ENCODE results near the gene PRKG2.

PRKG2 gene, protein sequence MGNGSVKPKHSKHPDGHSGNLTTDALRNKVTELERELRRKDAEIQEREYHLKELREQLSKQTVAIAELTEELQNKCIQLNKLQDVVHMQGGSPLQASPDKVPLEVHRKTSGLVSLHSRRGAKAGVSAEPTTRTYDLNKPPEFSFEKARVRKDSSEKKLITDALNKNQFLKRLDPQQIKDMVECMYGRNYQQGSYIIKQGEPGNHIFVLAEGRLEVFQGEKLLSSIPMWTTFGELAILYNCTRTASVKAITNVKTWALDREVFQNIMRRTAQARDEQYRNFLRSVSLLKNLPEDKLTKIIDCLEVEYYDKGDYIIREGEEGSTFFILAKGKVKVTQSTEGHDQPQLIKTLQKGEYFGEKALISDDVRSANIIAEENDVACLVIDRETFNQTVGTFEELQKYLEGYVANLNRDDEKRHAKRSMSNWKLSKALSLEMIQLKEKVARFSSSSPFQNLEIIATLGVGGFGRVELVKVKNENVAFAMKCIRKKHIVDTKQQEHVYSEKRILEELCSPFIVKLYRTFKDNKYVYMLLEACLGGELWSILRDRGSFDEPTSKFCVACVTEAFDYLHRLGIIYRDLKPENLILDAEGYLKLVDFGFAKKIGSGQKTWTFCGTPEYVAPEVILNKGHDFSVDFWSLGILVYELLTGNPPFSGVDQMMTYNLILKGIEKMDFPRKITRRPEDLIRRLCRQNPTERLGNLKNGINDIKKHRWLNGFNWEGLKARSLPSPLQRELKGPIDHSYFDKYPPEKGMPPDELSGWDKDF

DNA sequence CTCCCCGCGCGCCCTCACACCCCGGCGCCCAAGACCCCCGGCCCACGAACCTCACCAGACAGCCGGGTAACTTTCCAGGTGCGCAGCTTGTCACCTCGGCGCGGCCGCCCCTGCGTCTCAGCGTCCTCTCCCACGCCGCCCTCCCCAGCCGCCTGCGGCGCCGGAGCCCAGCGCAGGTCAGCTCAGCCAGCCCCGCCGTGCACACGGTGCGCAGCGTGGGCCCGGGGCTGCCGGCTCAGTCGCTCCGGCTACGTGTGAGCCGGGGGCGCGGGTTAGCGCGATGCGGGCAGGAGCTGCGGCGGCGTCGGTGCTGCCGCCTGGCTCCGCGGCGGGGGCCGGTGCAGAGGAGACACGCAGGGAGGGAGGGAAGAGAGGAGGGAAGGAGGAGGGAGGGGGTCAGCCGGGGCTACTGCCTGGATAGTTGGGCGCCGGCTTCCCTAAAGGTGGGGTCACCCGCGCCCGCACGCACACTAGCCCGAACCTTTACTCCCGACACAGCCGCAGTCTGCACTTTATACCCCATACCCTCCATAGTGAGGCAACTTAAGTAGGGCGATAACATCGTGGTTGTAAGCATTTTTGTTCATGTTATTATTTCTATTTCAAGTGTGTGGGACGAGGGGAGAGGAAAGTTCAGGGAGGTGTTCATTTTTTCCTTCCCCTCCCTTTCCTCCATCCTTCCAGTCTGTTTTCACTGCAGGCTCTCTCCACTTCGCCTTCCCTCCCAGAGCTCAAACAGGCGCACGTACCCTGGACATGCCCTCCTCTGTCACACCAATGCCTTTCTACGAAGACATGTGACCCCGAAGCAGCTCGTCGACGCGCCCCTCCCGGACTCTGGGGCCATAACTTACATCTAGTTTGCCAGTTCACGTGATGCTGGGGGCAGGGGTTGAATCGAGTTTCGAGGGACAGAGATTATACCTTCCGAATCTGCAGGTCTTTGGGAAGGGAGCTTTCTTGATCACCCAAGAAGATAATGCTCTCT, at the start of gene PRKG2:
TSS of gene PRKG2 (minus strand) at position 342 of the 988 bp plus-strand sequence. CDS start 10,175 bp downstream, outside the sequence.
- Histone ChIP-seq H3K27ac (ENCODE audit: low read length) (peak within 1 kb of the TSS; percentile 43), H3K4me3 (ENCODE audit: low read depth in 1 of 2, low read length in 2 of 2) (peak within 1 kb of the TSS; percentile 58 to 76), H3K27me3 (ENCODE audit: low read depth, low read length) (peaks cover 7% of the 10 kb centered on the region)

DNA sequence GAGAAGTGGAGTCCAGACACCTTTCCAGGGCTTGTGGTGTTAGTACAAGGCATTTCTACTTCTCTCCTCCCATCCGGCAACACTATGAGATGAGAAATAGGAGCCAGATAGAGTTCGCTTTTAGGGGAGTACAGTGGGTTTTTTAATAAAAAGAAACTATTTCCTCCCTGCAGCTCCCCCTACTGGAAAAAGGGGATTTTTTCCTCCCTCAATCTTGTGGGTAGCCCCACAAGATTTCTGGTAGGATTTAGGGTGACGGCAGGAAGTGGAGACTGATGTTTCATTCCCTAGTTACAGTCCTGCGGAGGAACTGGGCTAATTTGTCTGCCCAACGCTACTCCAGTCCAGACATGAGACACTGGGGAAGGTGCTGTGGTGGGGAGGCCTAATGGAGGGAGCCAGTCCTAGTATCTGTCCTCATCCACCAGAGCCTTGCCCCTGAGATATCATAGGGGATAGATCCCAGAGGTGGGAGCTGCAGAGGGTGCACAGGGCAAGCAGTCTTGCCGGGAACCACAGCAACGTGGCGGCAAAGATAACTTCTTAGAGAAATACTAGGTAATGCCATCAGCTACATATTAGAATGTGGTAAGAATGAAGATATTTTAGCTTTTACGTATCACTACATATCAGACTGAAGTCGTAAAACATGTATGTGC, 45.5 kb upstream of the PRKG2 start:
- H3K4me3 ChIP-seq (ENCODE audit: low read depth in 1 of 2, low read length in 2 of 2): no peak overlapping the region

More for the DNA sequence above, at the start of gene PRKG2:
- H3K4me1 ChIP-seq (ENCODE audit: control insufficient read depth in 1 of 2, insufficient read depth in 2 of 2, low read length in 2 of 2): peaks cover 0 to 9% of the 10 kb centered on the region in 2 donors
- H3K9me3 ChIP-seq (ENCODE audit: control insufficient read depth in 1 of 2, low read length in 2 of 2): no peaks in the 10 kb centered on the region
- H3K36me3 ChIP-seq (ENCODE audit: control insufficient read depth in 1 of 2, insufficient read depth in 2 of 2, low read length in 2 of 2): no peaks in the 10 kb centered on the region

DNA sequence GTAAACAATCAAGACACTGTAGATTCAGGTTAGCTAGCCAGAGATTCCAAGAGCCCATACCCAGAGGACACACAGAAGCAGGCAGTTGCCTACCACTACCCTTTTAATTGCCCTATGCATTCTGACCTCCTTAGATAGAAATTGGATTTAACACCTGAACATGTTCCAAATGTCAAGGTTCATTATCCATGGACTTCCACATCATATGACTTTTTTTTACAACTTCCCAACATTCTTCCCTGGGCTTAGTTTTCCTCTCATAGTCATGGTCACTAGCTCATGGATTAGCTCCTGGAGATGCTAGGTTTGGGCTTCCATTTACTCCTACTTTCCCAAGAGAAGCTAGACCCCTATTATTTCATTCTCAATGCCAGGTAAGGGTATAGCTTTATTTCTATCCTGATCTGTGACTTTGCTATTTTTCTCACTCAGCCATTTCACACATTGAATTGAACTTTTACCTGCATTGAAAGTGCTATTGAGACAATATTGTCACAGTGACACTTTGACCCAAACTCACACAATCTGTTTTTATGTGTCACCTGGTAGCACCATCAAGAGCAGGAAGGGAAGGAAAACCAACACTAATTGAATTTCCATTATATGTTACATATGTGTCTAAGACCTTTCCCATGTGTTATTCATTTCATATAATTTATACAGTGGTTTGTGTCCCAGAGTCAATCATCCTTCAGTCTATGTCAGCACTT, 44.0 kb upstream of the PRKG2 start:
- Histone ChIP-seq H3K4me3 (ENCODE audit: low read depth in 1 of 2, low read length in 2 of 2) (no peak overlapping the region), H3K9me3 (ENCODE audit: control insufficient read depth in 1 of 2, low read length in 2 of 2) (no peaks in the 10 kb centered on the region), H3K36me3 (ENCODE audit: control insufficient read depth in 1 of 2, insufficient read depth in 2 of 2, low read length in 2 of 2) (no peaks in the 10 kb centered on the region), H3K27me3 (ENCODE audit: low read depth, low read length) (no peaks in the 10 kb centered on the region), H3K4me1 (ENCODE audit: control insufficient read depth in 1 of 2, insufficient read depth in 2 of 2, low read length in 2 of 2) (no peaks in the 10 kb centered on the region), H3K27ac (ENCODE audit: low read length) (no peak overlapping the region)

More for the DNA sequence above, 45.5 kb upstream of the PRKG2 start:
- H3K36me3 ChIP-seq (ENCODE audit: control insufficient read depth in 1 of 2, insufficient read depth in 2 of 2, low read length in 2 of 2): no peaks in the 10 kb centered on the region
- no peak overlapping the region for H3K27ac ChIP-seq (ENCODE audit: low read length)
- no peaks in the 10 kb centered on the region for H3K9me3 ChIP-seq (ENCODE audit: control insufficient read depth in 1 of 2, low read length in 2 of 2)
- H3K4me1 ChIP-seq (ENCODE audit: control insufficient read depth in 1 of 2, insufficient read depth in 2 of 2, low read length in 2 of 2): no peaks in the 10 kb centered on the region
- H3K27me3 ChIP-seq (ENCODE audit: low read depth, low read length): no peaks in the 10 kb centered on the region

DNA sequence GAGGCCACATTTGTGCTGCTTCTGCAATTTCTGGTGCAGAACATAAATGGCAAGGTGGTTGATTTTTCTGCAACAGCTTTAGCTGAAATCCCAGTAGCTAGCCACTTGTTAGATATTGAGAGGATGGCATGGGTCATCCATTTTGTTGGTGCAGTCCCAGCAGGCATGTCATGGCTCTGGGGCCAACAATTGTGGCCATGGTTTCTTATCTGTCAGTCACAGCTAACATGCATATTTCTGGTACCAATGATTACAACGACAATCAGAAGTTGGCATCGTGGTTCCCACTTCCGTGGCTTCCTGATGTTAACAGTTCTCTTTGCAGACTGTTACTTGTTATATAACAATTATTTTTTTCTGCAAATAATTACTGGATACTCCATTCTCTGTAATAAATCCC, 42.8 kb upstream of the PRKG2 start:
- H3K4me1 ChIP-seq (ENCODE audit: control insufficient read depth in 1 of 2, insufficient read depth in 2 of 2, low read length in 2 of 2): no peaks in the 10 kb centered on the region
- no peak overlapping the region for H3K4me3 ChIP-seq (ENCODE audit: low read depth in 1 of 2, low read length in 2 of 2)
- no peaks in the 10 kb centered on the region for H3K27me3 ChIP-seq (ENCODE audit: low read depth, low read length)
- H3K27ac ChIP-seq (ENCODE audit: low read length): no peak overlapping the region
- no peaks in the 10 kb centered on the region for H3K9me3 ChIP-seq (ENCODE audit: control insufficient read depth in 1 of 2, low read length in 2 of 2)
- no peaks in the 10 kb centered on the region for H3K36me3 ChIP-seq (ENCODE audit: control insufficient read depth in 1 of 2, insufficient read depth in 2 of 2, low read length in 2 of 2)

DNA sequence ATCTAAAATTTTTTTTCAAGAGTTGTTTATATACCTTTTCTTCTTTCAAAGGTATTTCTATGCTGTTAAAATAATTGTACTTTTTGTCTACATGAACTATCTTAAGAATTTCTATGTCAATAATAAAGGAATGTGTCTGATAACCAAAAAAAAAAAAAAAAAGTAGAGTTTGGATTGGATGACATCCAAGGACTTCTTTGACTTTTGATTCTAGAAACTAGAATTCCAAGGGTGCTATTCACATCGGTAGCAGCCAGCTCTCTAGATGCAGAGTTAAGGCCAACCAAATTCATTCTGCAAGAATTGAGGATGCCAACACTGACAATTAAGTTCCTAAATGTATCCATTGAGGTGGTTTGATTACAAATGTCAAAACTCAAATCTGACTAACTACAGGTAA, 42.0 kb upstream of the PRKG2 start:
- Histone ChIP-seq H3K27me3 (ENCODE audit: low read depth, low read length) (no peaks in the 10 kb centered on the region), H3K9me3 (ENCODE audit: control insufficient read depth in 1 of 2, low read length in 2 of 2) (no peaks in the 10 kb centered on the region), H3K4me1 (ENCODE audit: control insufficient read depth in 1 of 2, insufficient read depth in 2 of 2, low read length in 2 of 2) (no peaks in the 10 kb centered on the region), H3K27ac (ENCODE audit: low read length) (no peak overlapping the region), H3K36me3 (ENCODE audit: control insufficient read depth in 1 of 2, insufficient read depth in 2 of 2, low read length in 2 of 2) (no peaks in the 10 kb centered on the region), H3K4me3 (ENCODE audit: low read depth in 1 of 2, low read length in 2 of 2) (no peak overlapping the region)

DNA sequence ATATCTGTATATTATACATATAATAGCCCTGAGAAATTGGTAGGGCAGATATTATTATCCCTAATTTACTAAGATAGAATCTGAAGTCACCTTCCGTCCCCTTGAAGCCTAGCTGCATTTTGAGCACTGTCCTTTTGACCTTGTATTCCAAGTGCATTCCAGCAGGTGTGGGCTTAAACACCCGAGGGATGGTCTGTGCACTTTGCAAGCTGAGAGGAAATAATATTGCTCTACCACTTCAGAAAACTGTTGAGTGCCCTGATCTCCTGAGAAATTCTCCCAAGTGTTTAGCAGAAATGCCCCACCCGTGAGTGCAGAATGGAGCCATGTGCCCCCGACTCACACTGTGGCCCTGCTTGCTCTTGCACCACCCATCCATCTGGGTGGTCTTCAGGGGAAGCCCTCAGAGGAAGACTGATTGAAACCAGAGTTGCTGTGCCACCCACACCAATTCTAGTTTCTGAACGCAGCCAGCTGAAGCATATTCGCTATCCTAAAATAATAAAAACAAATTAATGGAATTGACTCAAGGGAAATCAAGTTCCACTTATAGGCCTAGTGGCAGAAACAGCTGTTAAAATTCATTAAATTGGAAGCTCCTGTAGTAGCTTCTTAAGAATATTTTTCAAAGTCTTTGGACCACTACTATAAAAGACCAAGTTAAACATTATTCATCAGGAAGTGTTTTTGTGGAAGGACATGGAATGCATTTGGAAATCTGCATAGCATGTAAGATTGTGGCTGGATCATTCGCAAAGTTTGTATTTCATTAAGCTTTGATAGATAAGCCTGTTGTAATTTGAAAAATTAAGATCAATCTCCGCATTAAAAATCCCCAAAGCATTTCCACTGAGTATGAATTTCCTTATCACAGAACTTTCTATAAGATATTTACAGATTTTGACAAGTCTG, 41.3 kb upstream of the PRKG2 start:
- no peaks in the 10 kb centered on the region for H3K9me3 ChIP-seq (ENCODE audit: control insufficient read depth in 1 of 2, low read length in 2 of 2)
- H3K4me1 ChIP-seq (ENCODE audit: control insufficient read depth in 1 of 2, insufficient read depth in 2 of 2, low read length in 2 of 2): no peaks in the 10 kb centered on the region
- H3K36me3 ChIP-seq (ENCODE audit: control insufficient read depth in 1 of 2, insufficient read depth in 2 of 2, low read length in 2 of 2): no peaks in the 10 kb centered on the region
- no peaks in the 10 kb centered on the region for H3K27me3 ChIP-seq (ENCODE audit: low read depth, low read length)
- no peak overlapping the region for H3K27ac ChIP-seq (ENCODE audit: low read length)
- H3K4me3 ChIP-seq (ENCODE audit: low read depth in 1 of 2, low read length in 2 of 2): no peak overlapping the region

DNA sequence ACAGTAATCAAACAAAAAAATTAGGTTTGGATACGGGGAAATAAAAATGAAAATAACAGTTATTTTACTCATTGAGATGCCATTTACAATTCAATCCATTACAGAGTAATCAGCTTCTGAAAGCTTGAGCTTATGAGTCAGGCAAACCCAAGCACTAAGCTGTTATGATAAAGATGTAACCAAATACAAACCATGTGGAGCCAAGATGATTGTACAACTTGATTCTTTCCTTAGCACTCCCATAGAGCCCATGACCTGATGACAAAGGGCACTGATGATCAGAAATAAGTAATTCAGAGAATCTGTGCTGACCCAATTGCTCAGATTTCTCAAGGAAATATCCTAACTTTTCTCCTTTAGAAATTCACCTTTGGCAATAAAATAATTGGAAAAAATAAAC, 40.5 kb upstream of the PRKG2 start:
- H3K4me3 ChIP-seq (ENCODE audit: low read depth in 1 of 2, low read length in 2 of 2): no peak overlapping the region
- H3K27ac ChIP-seq (ENCODE audit: low read length): no peak overlapping the region
- H3K27me3 ChIP-seq (ENCODE audit: low read depth, low read length): no peaks in the 10 kb centered on the region
- no peaks in the 10 kb centered on the region for H3K4me1 ChIP-seq (ENCODE audit: control insufficient read depth in 1 of 2, insufficient read depth in 2 of 2, low read length in 2 of 2)
- no peaks in the 10 kb centered on the region for H3K9me3 ChIP-seq (ENCODE audit: control insufficient read depth in 1 of 2, low read length in 2 of 2)
- no peaks in the 10 kb centered on the region for H3K36me3 ChIP-seq (ENCODE audit: control insufficient read depth in 1 of 2, insufficient read depth in 2 of 2, low read length in 2 of 2)

DNA sequence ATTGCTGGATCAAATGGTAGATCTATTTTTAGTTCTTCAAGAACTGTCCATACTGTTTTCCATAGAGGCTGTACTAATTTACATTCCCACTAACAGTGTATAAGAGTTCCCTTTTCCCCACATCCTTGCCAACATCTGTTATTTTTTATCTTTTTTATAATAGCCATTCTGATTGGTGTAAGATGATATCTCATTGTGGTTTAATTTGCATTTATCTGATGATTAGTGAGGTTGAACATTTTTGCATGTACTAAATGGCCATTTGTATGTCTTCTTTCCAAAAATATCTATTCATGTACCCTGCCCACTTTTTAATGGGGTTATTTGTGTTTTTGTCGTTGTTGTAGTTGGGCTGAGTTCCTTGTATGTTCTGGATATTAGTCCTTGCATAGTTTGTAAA, 35.4 kb upstream of the PRKG2 start:
- H3K9me3 ChIP-seq (ENCODE audit: control insufficient read depth in 1 of 2, low read length in 2 of 2): no peaks in the 10 kb centered on the region
- H3K36me3 ChIP-seq (ENCODE audit: control insufficient read depth in 1 of 2, insufficient read depth in 2 of 2, low read length in 2 of 2): no peaks in the 10 kb centered on the region
- H3K27me3 ChIP-seq (ENCODE audit: low read depth, low read length): no peaks in the 10 kb centered on the region
- H3K4me1 ChIP-seq (ENCODE audit: control insufficient read depth in 1 of 2, insufficient read depth in 2 of 2, low read length in 2 of 2): no peaks in the 10 kb centered on the region
- no peak overlapping the region for H3K4me3 ChIP-seq (ENCODE audit: low read depth in 1 of 2, low read length in 2 of 2)
- H3K27ac ChIP-seq (ENCODE audit: low read length): no peak overlapping the region

DNA sequence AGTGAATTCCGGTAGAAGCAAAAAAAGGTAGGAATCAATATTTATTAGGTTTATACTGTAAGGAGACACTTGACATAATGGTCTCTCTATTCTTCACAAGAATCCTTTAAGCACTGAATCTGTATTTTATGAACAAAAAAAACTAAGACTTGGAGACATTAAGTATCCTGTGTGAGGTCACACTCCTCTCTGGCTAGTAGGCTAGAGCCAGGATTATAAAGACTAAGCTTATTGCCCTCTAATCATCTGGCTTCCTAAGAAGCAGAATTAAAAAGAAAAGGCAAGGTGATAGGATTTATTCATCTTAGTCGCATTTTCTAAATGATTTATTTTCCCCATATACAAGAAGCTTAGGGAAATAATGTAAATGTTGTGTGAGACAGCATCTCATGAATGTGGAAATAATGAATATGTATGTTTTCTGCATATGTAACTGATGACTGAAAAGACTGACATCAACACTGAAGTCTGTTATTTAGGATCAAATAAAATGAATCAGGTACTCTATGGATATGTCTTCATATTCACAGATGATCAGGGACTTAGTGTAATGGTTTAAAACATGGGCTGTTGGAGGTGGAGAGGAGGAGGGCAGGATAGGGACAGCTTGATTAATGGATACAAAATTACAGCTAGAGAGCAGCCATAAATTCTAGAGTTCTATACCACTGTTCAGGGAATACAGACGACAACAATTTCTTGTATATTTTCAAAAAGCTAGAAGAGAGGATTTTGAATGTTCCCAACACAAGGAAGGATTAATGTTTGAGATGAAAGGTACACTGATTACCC, 30.4 kb upstream of the PRKG2 start:
- Histone ChIP-seq H3K4me1 (ENCODE audit: control insufficient read depth in 1 of 2, insufficient read depth in 2 of 2, low read length in 2 of 2) (no peaks in the 10 kb centered on the region), H3K27me3 (ENCODE audit: low read depth, low read length) (no peaks in the 10 kb centered on the region), H3K9me3 (ENCODE audit: control insufficient read depth in 1 of 2, low read length in 2 of 2) (no peaks in the 10 kb centered on the region), H3K27ac (ENCODE audit: low read length) (no peak overlapping the region), H3K36me3 (ENCODE audit: control insufficient read depth in 1 of 2, insufficient read depth in 2 of 2, low read length in 2 of 2) (no peaks in the 10 kb centered on the region), H3K4me3 (ENCODE audit: low read depth in 1 of 2, low read length in 2 of 2) (no peak overlapping the region)
